ENCODE measurements around the gene ANKMY1. TPM values are rescaled to one million over a fixed set of nuclear protein-coding genes. Genes with fewer than 3 reads are reported as not detected.

The ANKMY1 gene
- total and polyA plus RNA-seq, 10 donors: 7.6 to 45.5 (median 29.4) TPM

- peak overlapping the region in 6 of 8 donors; percentile 92 to 100 (median 96) for H3K4me3 ChIP-seq
- peaks cover 0 to 11% (median 3%) of the 10 kb centered on the region in 6 donors for H3K36me3 ChIP-seq
- no peaks in the 10 kb centered on the region for H3K27me3 ChIP-seq (replicated peaks in 1 of 7)
- 45 to 65% (median 51%) methylated on average over 4 of the region's 4 CpGs for WGBS, 5 donors
- no peak for TF ChIP-seq CTCF (IDR thresholded peaks at IDR 0.05 in 8 of 11, conservative IDR thresholded peaks at IDR 0.05 in 3 of 11)
- no peak for TF ChIP-seq POLR2A (IDR thresholded peaks at IDR 0.05)
- TF ChIP-seq POLR2AphosphoS5 (IDR thresholded peaks at IDR 0.05): peak in 2 of 3 donors; percentile 47 to 68
- peak; percentile 80 for DNase-seq
- intact Hi-C loops (cut with DNase I; ENCODE audit: low total_unique reads): no loop called here
- H3K4me1 ChIP-seq: peaks cover 28 to 83% (median 58%) of the 10 kb centered on the region in 6 donors
- peaks cover 0 to 8% (median 6%) of the 10 kb centered on the region in 8 donors for H3K9me3 ChIP-seq
- H3K27ac ChIP-seq: peak overlapping the region in 7 of 8 donors; percentile 94 to 98 (median 97)
These were observed 26.8 kb upstream of the ANKMY1 start for GRCh38 chr2:240584486-240585031.

- peaks cover 32 to 83% (median 58%) of the 10 kb centered on the region in 6 donors for H3K4me1 ChIP-seq
These were observed 26.0 kb upstream of the ANKMY1 start for GRCh38 chr2:240583774-240584173.

GRCh38 chr2:240582781-240583180 is 25.0 kb upstream of the ANKMY1 start:
- no peak for DNase-seq
- WGBS, 5 donors: 88 to 90% (median 89%) methylated on average over 3 of the region's 3 CpGs
- intact Hi-C loops (cut with DNase I; ENCODE audit: low total_unique reads): no loop called here
- no peak overlapping the region for H3K4me3 ChIP-seq
- H3K27ac ChIP-seq: no peak overlapping the region
- no peak for TF ChIP-seq POLR2A (IDR thresholded peaks at IDR 0.05)
- TF ChIP-seq POLR2AphosphoS5 (IDR thresholded peaks at IDR 0.05): no peak
- no peak for TF ChIP-seq CTCF (IDR thresholded peaks at IDR 0.05 in 8 of 11, conservative IDR thresholded peaks at IDR 0.05 in 3 of 11)
- H3K4me1 ChIP-seq: peaks cover 24 to 83% (median 55%) of the 10 kb centered on the region in 6 donors
- peaks cover 0 to 20% (median 11%) of the 10 kb centered on the region in 6 donors for H3K36me3 ChIP-seq
- peaks cover 0 to 8% (median 6%) of the 10 kb centered on the region in 8 donors for H3K9me3 ChIP-seq
- no peaks in the 10 kb centered on the region for H3K27me3 ChIP-seq (replicated peaks in 1 of 7)

More at GRCh38 chr2:240583774-240584173, 26.0 kb upstream of the ANKMY1 start:
- Histone ChIP-seq H3K36me3 (peaks cover 0 to 10% (median 2%) of the 10 kb centered on the region in 6 donors), H3K4me3 (no peak overlapping the region), H3K27me3 (replicated peaks in 1 of 7) (no peaks in the 10 kb centered on the region), H3K9me3 (peaks cover 0 to 8% (median 6%) of the 10 kb centered on the region in 8 donors), H3K27ac (peak overlapping the region in 5 of 8 donors; percentile 94 to 98 (median 96))
- TF ChIP-seq POLR2AphosphoS5 (IDR thresholded peaks at IDR 0.05): no peak
- no peak for TF ChIP-seq CTCF (IDR thresholded peaks at IDR 0.05 in 8 of 11, conservative IDR thresholded peaks at IDR 0.05 in 3 of 11)
- TF ChIP-seq POLR2A (IDR thresholded peaks at IDR 0.05): no peak
- DNase-seq: peak; percentile 47
- 83 to 94% (median 92%) methylated on average over 3 to 4 of the region's 4 CpGs for WGBS, 5 donors
- intact Hi-C loops (cut with DNase I; ENCODE audit: low total_unique reads): no loop called here

DNA sequence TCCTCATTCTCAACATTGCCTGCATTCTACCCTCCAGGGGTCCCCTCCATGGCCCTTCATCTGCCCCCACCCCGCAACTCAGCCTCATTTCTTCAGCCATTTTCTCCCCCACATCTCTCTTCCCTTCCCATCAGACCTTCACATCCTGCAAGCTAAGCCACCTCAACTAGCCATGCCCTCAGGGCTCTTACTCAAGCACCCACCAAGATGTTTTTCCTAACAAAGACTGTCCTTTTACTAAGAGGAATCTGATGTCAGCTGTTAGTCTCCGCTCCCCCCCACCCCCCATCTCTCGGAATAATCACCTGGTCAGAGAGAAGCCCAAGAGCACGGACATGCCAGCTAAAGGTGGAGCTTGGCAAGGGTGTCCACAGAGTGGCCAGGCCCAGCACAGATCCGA is 24.0 kb upstream of the ANKMY1 start:
- no peak for TF ChIP-seq POLR2AphosphoS5 (IDR thresholded peaks at IDR 0.05)
- no peak for TF ChIP-seq CTCF (IDR thresholded peaks at IDR 0.05 in 8 of 11, conservative IDR thresholded peaks at IDR 0.05 in 3 of 11)
- no peak for TF ChIP-seq POLR2A (IDR thresholded peaks at IDR 0.05)
- 91 to 99% (median 95%) methylated on average over 5 of the region's 5 CpGs for WGBS, 5 donors

More for the DNA sequence above, 24.0 kb upstream of the ANKMY1 start:
- no peak for DNase-seq
- H3K27ac ChIP-seq: no peak overlapping the region
- peaks cover 0 to 8% (median 6%) of the 10 kb centered on the region in 8 donors for H3K9me3 ChIP-seq
- no peak overlapping the region for H3K4me3 ChIP-seq
- H3K27me3 ChIP-seq (replicated peaks in 1 of 7): no peaks in the 10 kb centered on the region
- H3K36me3 ChIP-seq: peaks cover 3 to 30% (median 21%) of the 10 kb centered on the region in 6 donors
- H3K4me1 ChIP-seq: peaks cover 19 to 77% (median 47%) of the 10 kb centered on the region in 6 donors
- intact Hi-C loops (cut with DNase I; ENCODE audit: low total_unique reads): no loop called here

All from spleen (tissue), 11 donors.